ENCODE results near the gene KIAA1958. TPM values are rescaled to one million over a fixed set of nuclear protein-coding genes. Genes with fewer than 3 reads are reported as not detected.

The KIAA1958 gene
- total RNA-seq, 4 donors from 2014 or later = 1.3 to 4.0 (median 2.6) TPM

GRCh38 chr9:112572416-112572815 lies 85.8 kb downstream of the KIAA1958 start:
- no peaks in the 10 kb centered on the region for H3K36me3 ChIP-seq
- H3K4me1 ChIP-seq = no peaks in the 10 kb centered on the region
- TF ChIP-seq, protein P1, sequence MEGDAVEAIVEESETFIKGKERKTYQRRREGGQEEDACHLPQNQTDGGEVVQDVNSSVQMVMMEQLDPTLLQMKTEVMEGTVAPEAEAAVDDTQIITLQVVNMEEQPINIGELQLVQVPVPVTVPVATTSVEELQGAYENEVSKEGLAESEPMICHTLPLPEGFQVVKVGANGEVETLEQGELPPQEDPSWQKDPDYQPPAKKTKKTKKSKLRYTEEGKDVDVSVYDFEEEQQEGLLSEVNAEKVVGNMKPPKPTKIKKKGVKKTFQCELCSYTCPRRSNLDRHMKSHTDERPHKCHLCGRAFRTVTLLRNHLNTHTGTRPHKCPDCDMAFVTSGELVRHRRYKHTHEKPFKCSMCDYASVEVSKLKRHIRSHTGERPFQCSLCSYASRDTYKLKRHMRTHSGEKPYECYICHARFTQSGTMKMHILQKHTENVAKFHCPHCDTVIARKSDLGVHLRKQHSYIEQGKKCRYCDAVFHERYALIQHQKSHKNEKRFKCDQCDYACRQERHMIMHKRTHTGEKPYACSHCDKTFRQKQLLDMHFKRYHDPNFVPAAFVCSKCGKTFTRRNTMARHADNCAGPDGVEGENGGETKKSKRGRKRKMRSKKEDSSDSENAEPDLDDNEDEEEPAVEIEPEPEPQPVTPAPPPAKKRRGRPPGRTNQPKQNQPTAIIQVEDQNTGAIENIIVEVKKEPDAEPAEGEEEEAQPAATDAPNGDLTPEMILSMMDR (IDR thresholded peaks at IDR 0.05 in 4 of 5, conservative IDR thresholded peaks at IDR 0.05 in 1 of 5) = no peak
- DNase-seq (no peak), ATAC-seq (no peak)
- in situ Hi-C loops (cut with MboI; ENCODE audit: low sequenced_read_pairs in 4 of 4) (no loop called here), intact Hi-C loops (cut with DNase I; ENCODE audit: low total_unique reads) (no loop called here)
- H3K27ac ChIP-seq = no peak overlapping the region
- H3K9me3 ChIP-seq = no peaks in the 10 kb centered on the region
- H3K27me3 ChIP-seq = no peaks in the 10 kb centered on the region
- no peak overlapping the region for H3K4me3 ChIP-seq

GRCh38 chr9:112574008-112574407 lies 87.4 kb downstream of the KIAA1958 start:
- no peak for DNase-seq
- Histone ChIP-seq H3K36me3 (no peaks in the 10 kb centered on the region), H3K4me3 (no peak overlapping the region), H3K4me1 (no peaks in the 10 kb centered on the region), H3K27ac (no peak overlapping the region), H3K27me3 (no peaks in the 10 kb centered on the region), H3K9me3 (no peaks in the 10 kb centered on the region)
- intact Hi-C loops (cut with DNase I; ENCODE audit: low total_unique reads) = no loop called here
- TF ChIP-seq POLR2A (IDR thresholded peaks at IDR 0.05) = no peak
- TF ChIP-seq, protein P1 (IDR thresholded peaks at IDR 0.05 in 4 of 5, conservative IDR thresholded peaks at IDR 0.05 in 1 of 5) = no peak
- in situ Hi-C loops (cut with MboI; ENCODE audit: low sequenced_read_pairs in 4 of 4) = no loop called here
- no peak for ATAC-seq

DNA sequence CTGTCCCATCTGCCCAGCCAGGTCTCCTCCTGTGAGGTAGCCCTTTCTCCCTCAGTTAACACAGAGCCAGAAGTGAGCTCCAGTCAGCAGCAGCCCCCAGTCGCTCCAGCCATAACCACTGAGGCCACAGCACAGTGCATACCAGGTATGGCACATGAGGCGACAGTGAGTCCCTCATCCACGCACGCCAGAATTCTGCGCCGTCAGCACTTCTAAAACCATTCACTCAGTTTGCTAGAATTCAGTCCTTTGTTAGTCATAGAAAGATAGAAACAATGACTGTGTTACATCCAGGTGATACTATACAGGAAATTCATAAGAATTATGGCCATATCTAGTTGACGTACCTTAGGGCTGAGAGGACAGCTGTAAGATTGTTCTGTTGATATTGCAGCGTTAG lies 88.5 kb downstream of the KIAA1958 start:
- no peak for DNase-seq
- H3K36me3 ChIP-seq = no peaks in the 10 kb centered on the region
- H3K27ac ChIP-seq = no peak overlapping the region
- H3K4me3 ChIP-seq = no peak overlapping the region
- intact Hi-C loops (cut with DNase I; ENCODE audit: low total_unique reads) (no loop called here), in situ Hi-C loops (cut with MboI; ENCODE audit: low sequenced_read_pairs in 4 of 4) (no loop called here)
- no peak for ATAC-seq
- no peaks in the 10 kb centered on the region for H3K9me3 ChIP-seq
- H3K27me3 ChIP-seq = no peaks in the 10 kb centered on the region
- no peaks in the 10 kb centered on the region for H3K4me1 ChIP-seq
- TF ChIP-seq, protein P1 (IDR thresholded peaks at IDR 0.05 in 4 of 5, conservative IDR thresholded peaks at IDR 0.05 in 1 of 5) = no peak
- no peak for TF ChIP-seq POLR2A (IDR thresholded peaks at IDR 0.05)

DNA sequence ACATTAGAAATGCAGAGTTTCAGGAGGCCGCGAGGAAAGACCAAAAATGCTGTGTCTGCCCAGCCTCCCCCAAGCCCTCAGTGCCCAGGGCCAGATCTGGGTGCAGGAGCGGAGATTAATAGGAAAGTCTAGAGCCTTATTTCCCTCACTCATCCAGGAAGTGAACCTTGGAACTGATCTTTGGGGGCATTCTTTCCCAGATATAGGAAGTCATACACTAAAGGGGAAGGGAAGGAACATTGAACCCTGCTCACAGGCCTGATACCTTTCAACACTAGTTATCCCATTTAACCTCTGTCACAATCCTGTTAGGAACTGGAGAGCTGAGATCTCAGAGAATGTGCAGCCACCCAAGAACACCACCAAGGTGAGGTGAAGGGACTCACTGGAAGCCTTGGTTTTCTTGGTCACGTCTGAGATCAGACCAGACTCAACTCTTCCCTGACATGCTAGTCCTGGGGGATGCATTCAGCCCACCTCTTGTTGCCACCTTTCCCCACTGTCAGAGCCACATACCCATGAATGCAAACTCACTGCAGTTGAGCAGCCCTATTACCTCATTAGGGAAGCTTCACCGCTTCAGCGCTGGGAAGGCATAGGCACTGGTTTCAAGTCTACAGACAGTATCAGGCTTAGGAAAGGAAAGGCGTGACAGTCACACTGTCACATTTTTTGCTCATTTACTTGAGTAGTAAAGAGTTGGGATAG lies 95.0 kb downstream of the KIAA1958 start:
- intact Hi-C loops (cut with DNase I; ENCODE audit: low total_unique reads) (no loop called here), in situ Hi-C loops (cut with MboI; ENCODE audit: low sequenced_read_pairs in 4 of 4) (no loop called here)
- Histone ChIP-seq H3K36me3 (no peaks in the 10 kb centered on the region), H3K4me1 (peaks cover 0 to 4% of the 10 kb centered on the region in 2 donors), H3K27me3 (no peaks in the 10 kb centered on the region), H3K27ac (no peak overlapping the region), H3K9me3 (no peaks in the 10 kb centered on the region), H3K4me3 (no peak overlapping the region)
- ATAC-seq = no peak
- DNase-seq = no peak
- no peak for TF ChIP-seq POLR2A (IDR thresholded peaks at IDR 0.05)
- TF ChIP-seq, protein P1 (IDR thresholded peaks at IDR 0.05 in 4 of 5, conservative IDR thresholded peaks at IDR 0.05 in 1 of 5) = no peak

Measured in gastrocnemius medialis (tissue), 4 donors.